HepG2 (cell line): ENCODE data around the gene ADI1. TPM values are rescaled to one million over a fixed set of nuclear protein-coding genes. Genes with fewer than 3 reads are reported as not detected.
A peak's percentile ranks its signal among the peaks of the same experiment; 100 is the strongest.
"Not testable (repeated sequence)": the region's sequence is repeated elsewhere in the genome, so short reads cannot be mapped to it uniquely, and the experiment has no call there.

Experiments used
- ATAC-seq: fragments of 200-7000 bp; cut with Tn5 transposase; 3 replicates; pipeline ENCODE4 v1.9.1; 2020; ENCODE audit warnings: mild to moderate bottlenecking, moderate library complexity
- BruUV-seq: library from RNA; stranded (reverse); fragments of 400-500 nt; replicated peaks from 2 replicates; lab custom pipeline; 2021; lab: Mats Ljungman, UMichigan
- CTCF ChIA-PET: fragments of 300-600 bp; formaldehyde crosslinking; extraction: SDS; loops from one replicate; lab custom pipeline; 2021; ENCODE audit warnings: low total read pairs, inconsistent platforms, low intra/inter-chr PET ratio; lab: Yijun Ruan, JAX
- POLR2A ChIA-PET: fragments of 350-600 bp; sonication (Branson Sonifier 250); formaldehyde crosslinking; loops from one replicate; lab custom pipeline; 2020; ENCODE audit warnings: antibody characterized with exemption, inconsistent platforms; lab: Yijun Ruan, JAX
- DNase-seq: peaks from one replicate; pipeline ENCODE4 v3.0.0-alpha.2; 2015; ENCODE audit warnings: low spot score
- FAIRE-seq: peaks from 3 replicates; lab custom pipeline; 2011; peaks lifted over from hg19 to GRCh38; lab: Jason Lieb, UNC
- H2AFZ ChIP-seq: one replicate; pipeline ENCODE4 v1.6.1; 2011; ENCODE audit warnings: low read length, inconsistent platforms
- H3K27ac ChIP-seq: fragments of 300-600 bp; 3 replicates; pipeline ENCODE4 v1.8.0; 2011; ENCODE audit warnings: mixed run types, mild to moderate bottlenecking, mixed read lengths, low read length, inconsistent platforms; ENCODE audit not compliant: insufficient read depth; ENCODE audit errors: extremely low read length
- H3K27me3 ChIP-seq, 2 experiments: fragments of 200-600 bp in 1 of 2; 2 replicates in 1 of 2; 3 replicates in 1 of 2; pipeline versions ENCODE4 v1.6.0 to v1.8.0; 2011; ENCODE audit warnings: low read length in 2 of 2, mild to moderate bottlenecking in 2 of 2, moderate library complexity in 2 of 2, inconsistent platforms in 1 of 2; ENCODE audit not compliant: insufficient read depth in 2 of 2, control insufficient read depth in 1 of 2
- H3K36me3 ChIP-seq, 2 experiments: fragments of 200-600 bp in 1 of 2; replicated peaks in 1 of 2; 2 replicates in 1 of 2; 3 replicates in 1 of 2; pipeline versions ENCODE4 v1.5.1 to v1.8.0; 2011; ENCODE audit warnings: low read length in 2 of 2, inconsistent platforms in 1 of 2; ENCODE audit not compliant: insufficient read depth in 2 of 2, control insufficient read depth in 1 of 2
- H3K4me1 ChIP-seq: 2 replicates; pipeline ENCODE4 v1.5.1; 2012; ENCODE audit warnings: low read length, inconsistent platforms; ENCODE audit not compliant: insufficient read depth
- H3K4me2 ChIP-seq: 2 replicates; pipeline ENCODE4 v1.6.0; 2011; ENCODE audit warnings: low read depth, low read length, inconsistent platforms
- H3K4me3 ChIP-seq, 3 experiments: fragments of 200-600 bp in 1 of 3; sonication (generic), shearing (Covaris generic) in 1 of 3; replicated peaks in 1 of 3; 2 replicates each; pipeline ENCODE4 v1.5.1; 2011 to 2016; ENCODE audit warnings: low read length in 3 of 3, inconsistent platforms in 2 of 3, low read depth in 2 of 3, mild to moderate bottlenecking in 2 of 3, control low read depth in 1 of 3, mixed read lengths in 1 of 3; ENCODE audit not compliant: insufficient read depth in 1 of 3
- H3K79me2 ChIP-seq: one replicate; pipeline ENCODE4 v1.6.1; 2011; ENCODE audit warnings: low read length, inconsistent platforms; ENCODE audit not compliant: insufficient read depth
- H3K9ac ChIP-seq: 2 replicates; pipeline ENCODE4 v1.6.0; 2011; ENCODE audit warnings: mild to moderate bottlenecking, low read depth, low read length, inconsistent platforms; ENCODE audit not compliant: insufficient read depth
- H3K9me3 ChIP-seq: 2 replicates; pipeline ENCODE4 v1.5.1; 2012; ENCODE audit warnings: mild to moderate bottlenecking, low read length
- H4K20me1 ChIP-seq: 2 replicates; pipeline ENCODE4 v1.6.0; 2011; ENCODE audit warnings: inconsistent platforms, mild to moderate bottlenecking, low read length, moderate library complexity; ENCODE audit not compliant: insufficient read depth
- CREM ChIP-seq, 2 experiments: sonication (generic) in 1 of 2; formaldehyde crosslinking in 1 of 2; IDR thresholded peaks; 2 replicates each; pipeline versions ENCODE4 v1.4.0 to v1.6.1; 2016 to 2020; ENCODE audit warnings: antibody characterized with exemption in 1 of 2, mild to moderate bottlenecking in 1 of 2, missing genetic modification reagents in 1 of 2
- GATAD2A ChIP-seq: IDR thresholded peaks from 2 replicates; pipeline ENCODE4 v1.6.1; 2016
- HNF4A ChIP-seq: sonication (generic); formaldehyde crosslinking; IDR thresholded peaks from 2 replicates; pipeline ENCODE4 v1.4.0; 2020; ENCODE audit warnings: missing genetic modification reagents
- HNF4G ChIP-seq, 2 experiments: sonication (generic) in 1 of 2; formaldehyde crosslinking in 1 of 2; IDR thresholded peaks; 2 replicates each; pipeline versions ENCODE4 v1.4.0 to v1.6.1; 2011 to 2020; ENCODE audit warnings: borderline replicate concordance in 2 of 2, low read depth in 2 of 2, mild to moderate bottlenecking in 2 of 2, low read length in 1 of 2, missing genetic modification reagents in 1 of 2, moderate library complexity in 1 of 2
- NCOR1 ChIP-seq: fragments of 200-600 bp; sonication (generic); IDR thresholded peaks from 2 replicates; pipeline ENCODE4 v1.7.0; 2017; ENCODE audit warnings: antibody characterized with exemption, low read length, borderline replicate concordance
- NR2C2 ChIP-seq: sonication (generic); formaldehyde crosslinking; IDR thresholded peaks from 2 replicates; pipeline ENCODE4 v1.4.0; 2020; ENCODE audit warnings: missing genetic modification reagents, mild to moderate bottlenecking, moderate library complexity, borderline replicate concordance
- NR2F6 ChIP-seq, 2 experiments: IDR thresholded peaks; 2 replicates each; pipeline ENCODE4 v1.6.1; 2016; ENCODE audit warnings: antibody characterized with exemption in 1 of 2, mild to moderate bottlenecking in 1 of 2
- PAXIP1 ChIP-seq: sonication (generic); formaldehyde crosslinking; conservative IDR thresholded peaks from 2 replicates; pipeline ENCODE4 v1.4.0; 2020; ENCODE audit warnings: mild to moderate bottlenecking, missing genetic modification reagents, moderate library complexity
- POGZ ChIP-seq: sonication (generic); formaldehyde crosslinking; IDR thresholded peaks from 2 replicates; pipeline ENCODE4 v1.4.0; 2020; ENCODE audit warnings: mild to moderate bottlenecking, missing genetic modification reagents
- SOX6 ChIP-seq, 2 experiments: fragments of 450-650 bp in 1 of 2; sonication (generic) in 1 of 2; formaldehyde crosslinking in 1 of 2; IDR thresholded peaks; 2 replicates each; pipeline versions ENCODE4 v1.4.0 to v1.6.1; 2017 to 2020; ENCODE audit warnings: antibody characterized with exemption in 1 of 2, mild to moderate bottlenecking in 1 of 2, missing genetic modification reagents in 1 of 2
- ZNF614 ChIP-seq: IDR thresholded peaks from 2 replicates; pipeline ENCODE4 v1.6.1; 2018; ENCODE audit warnings: missing biosample characterization, missing genetic modification reagents, inconsistent platforms, borderline replicate concordance
- WGBS: methylation state at CpG from one replicate; pipeline ENCODE4 v1.1.6; 2017; ENCODE audit warnings: low lambda C conversion rate; 5-methylcytosine and 5-hydroxymethylcytosine counted together
- in situ Hi-C: cut with HindIII; loops from 2 replicates; pipeline ENCODE4 v1.10.0; 2017; ENCODE audit warnings: low pct_unique_long_range_greater_than_20kb; ENCODE audit not compliant: extremely low pct_ligation_motif_present
- intact Hi-C: fragments of 100-400 bp; cut with micrococcal nuclease; formaldehyde crosslinking; loops from one replicate; pipeline ENCODE4 v1.10.0; 2022; ENCODE audit not compliant: unreplicated experiment
- polyA plus RNA-seq, 8 experiments: library from polyadenylated mRNA; depleted of rRNA in 3 of 8; stranded (reverse) in 7 of 8; unstranded in 1 of 8; fragments of >200 nt; fragmentation: Illumina TruSeq in 4 of 8; extraction: Trizol in 4 of 8; gene quantifications; 2 replicates each; pipeline versions ENCODE4 v1.2.1 to v1.2.3, GENCODE V29; 2011 to 2016; ENCODE audit warnings: low read depth in 4 of 8, missing spikeins in 1 of 8, mixed read lengths in 1 of 8; ENCODE audit not compliant: insufficient read depth in 1 of 8
- total RNA-seq, 5 experiments: library from RNA; depleted of rRNA; stranded (reverse); fragments of >200 nt; fragmentation: Illumina TruSeq; extraction: Trizol; gene quantifications; 2 replicates each; pipeline ENCODE4 v1.2.3, GENCODE V29; 2016; ENCODE audit warnings: low read depth in 1 of 5
- TF ChIP-seq, protein P1 (sequence below): IDR thresholded peaks from 2 replicates; pipeline ENCODE4 v1.4.0; 2020; ENCODE audit warnings: mild to moderate bottlenecking, missing genetic modification reagents

The ADI1 gene
- total and polyA plus RNA-seq, 2 of the 13 experiments (the other 11 are each of a cell fraction or from before 2014, with no cell fraction given): 28.7 to 123 TPM

DNA sequence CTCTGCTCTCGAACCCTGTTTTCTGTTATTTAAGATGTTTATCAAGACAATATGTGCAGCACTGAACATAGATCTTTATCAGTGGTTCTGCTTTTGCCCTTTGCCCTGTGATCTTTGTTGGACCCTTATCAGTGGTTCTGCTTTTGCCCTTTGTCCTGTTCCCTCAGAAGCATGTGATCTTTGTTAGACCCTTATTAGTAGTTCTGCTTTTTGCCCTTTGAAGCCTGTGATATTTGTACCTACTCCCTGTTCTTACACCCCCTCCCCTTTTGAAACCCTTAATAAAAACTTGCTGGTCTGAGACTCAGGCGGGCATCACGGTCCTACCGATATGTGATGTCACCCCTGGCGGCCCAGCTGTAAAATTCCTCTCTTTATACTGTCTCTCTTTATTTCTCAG, 3.9 kb downstream of the ADI1 start:
- H3K4me1 ChIP-seq: peaks cover 54% of the 10 kb centered on the region
- TF ChIP-seq NCOR1: peak; percentile 66; the same call in 1 of the 2 replicates
- peak; percentile 35; the same call in 1 of the 2 replicates for TF ChIP-seq POGZ (CRISPR knock-in tag)
- TF ChIP-seq NR2F6 (IDR thresholded peaks at IDR 0.05): 0 out of 2 replicates have a peak, but pooled peaks have one; percentile 18
- POLR2A ChIA-PET; H3K4me2 ChIP-seq; in situ Hi-C loops; H3K4me3 ChIP-seq; BruUV-seq; ATAC-seq; DNase-seq; H4K20me1 ChIP-seq; FAIRE-seq; intact Hi-C loops; CTCF ChIA-PET; H3K27me3 ChIP-seq; H3K9ac ChIP-seq; H3K9me3 ChIP-seq; H2AFZ ChIP-seq; H3K27ac ChIP-seq; TF ChIP-seq NR2F6 (CRISPR knock-in tag; IDR thresholded peaks at IDR 0.05); SOX6 (IDR thresholded peaks at IDR 0.05); HNF4G (CRISPR knock-in tag; IDR thresholded peaks at IDR 0.05; ENCODE audit: borderline replicate concordance, low read depth); CREM (CRISPR knock-in tag; IDR thresholded peaks at IDR 0.05): not testable (repeated sequence)
- TF ChIP-seq NR2C2 (CRISPR knock-in tag): peak; percentile 18; the same call in 1 of the 2 replicates
- TF ChIP-seq SOX6 (CRISPR knock-in tag; IDR thresholded peaks at IDR 0.05): peak; percentile 42; the same call in 1 of the 2 replicates
- peak; percentile 43; the same call in 1 of the 2 replicates for TF ChIP-seq PAXIP1
- 0 out of 2 replicates have a peak, but pooled peaks have one; percentile 13 for TF ChIP-seq GATAD2A (CRISPR knock-in tag)
- TF ChIP-seq, protein P1, sequence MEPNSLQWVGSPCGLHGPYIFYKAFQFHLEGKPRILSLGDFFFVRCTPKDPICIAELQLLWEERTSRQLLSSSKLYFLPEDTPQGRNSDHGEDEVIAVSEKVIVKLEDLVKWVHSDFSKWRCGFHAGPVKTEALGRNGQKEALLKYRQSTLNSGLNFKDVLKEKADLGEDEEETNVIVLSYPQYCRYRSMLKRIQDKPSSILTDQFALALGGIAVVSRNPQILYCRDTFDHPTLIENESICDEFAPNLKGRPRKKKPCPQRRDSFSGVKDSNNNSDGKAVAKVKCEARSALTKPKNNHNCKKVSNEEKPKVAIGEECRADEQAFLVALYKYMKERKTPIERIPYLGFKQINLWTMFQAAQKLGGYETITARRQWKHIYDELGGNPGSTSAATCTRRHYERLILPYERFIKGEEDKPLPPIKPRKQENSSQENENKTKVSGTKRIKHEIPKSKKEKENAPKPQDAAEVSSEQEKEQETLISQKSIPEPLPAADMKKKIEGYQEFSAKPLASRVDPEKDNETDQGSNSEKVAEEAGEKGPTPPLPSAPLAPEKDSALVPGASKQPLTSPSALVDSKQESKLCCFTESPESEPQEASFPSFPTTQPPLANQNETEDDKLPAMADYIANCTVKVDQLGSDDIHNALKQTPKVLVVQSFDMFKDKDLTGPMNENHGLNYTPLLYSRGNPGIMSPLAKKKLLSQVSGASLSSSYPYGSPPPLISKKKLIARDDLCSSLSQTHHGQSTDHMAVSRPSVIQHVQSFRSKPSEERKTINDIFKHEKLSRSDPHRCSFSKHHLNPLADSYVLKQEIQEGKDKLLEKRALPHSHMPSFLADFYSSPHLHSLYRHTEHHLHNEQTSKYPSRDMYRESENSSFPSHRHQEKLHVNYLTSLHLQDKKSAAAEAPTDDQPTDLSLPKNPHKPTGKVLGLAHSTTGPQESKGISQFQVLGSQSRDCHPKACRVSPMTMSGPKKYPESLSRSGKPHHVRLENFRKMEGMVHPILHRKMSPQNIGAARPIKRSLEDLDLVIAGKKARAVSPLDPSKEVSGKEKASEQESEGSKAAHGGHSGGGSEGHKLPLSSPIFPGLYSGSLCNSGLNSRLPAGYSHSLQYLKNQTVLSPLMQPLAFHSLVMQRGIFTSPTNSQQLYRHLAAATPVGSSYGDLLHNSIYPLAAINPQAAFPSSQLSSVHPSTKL: peak; percentile 34; the same call in 1 of the 2 replicates
- peak; percentile 40 for TF ChIP-seq HNF4A (CRISPR knock-in tag)
- 0 out of 2 replicates have a peak, but pooled peaks have one; percentile 30 for TF ChIP-seq HNF4G (IDR thresholded peaks at IDR 0.05; ENCODE audit: borderline replicate concordance, low read depth, low read length)
- peak; percentile 53; the same call in 1 of the 2 replicates for TF ChIP-seq ZNF614 (CRISPR knock-in tag)
- TF ChIP-seq CREM (IDR thresholded peaks at IDR 0.05): peak; percentile 43; the same call in 1 of the 2 replicates
- H3K36me3 ChIP-seq: peaks cover 20 to 38% of the 10 kb centered on the region in 2 experiments
- 91% methylated on average over 5 of the region's 5 CpGs for WGBS
- H3K79me2 ChIP-seq: peaks cover 35% of the 10 kb centered on the region
